PC-9 (cell line): ENCODE data around the gene DSC2. TPM values are rescaled to one million over a fixed set of nuclear protein-coding genes. Genes with fewer than 3 reads are reported as not detected.
"Not testable (repeated sequence)": the region's sequence is repeated elsewhere in the genome, so short reads cannot be mapped to it uniquely, and the experiment has no call there.

Experiments used
- BruUV-seq: library from RNA; stranded (reverse); fragments of 400-500 nt; replicated peaks from 2 replicates; lab custom pipeline; 2021; lab: Mats Ljungman, UMichigan
- CTCF ChIA-PET: fragments of 300-600 bp; sonication (Branson Sonifier 250); formaldehyde crosslinking; loops from one replicate; lab custom pipeline; 2022; ENCODE audit warnings: antibody characterized with exemption; lab: Charles Lee
- POLR2A ChIA-PET: fragments of 300-600 bp; sonication (Branson Sonifier 250); formaldehyde crosslinking; loops from one replicate; lab custom pipeline; 2022; ENCODE audit warnings: antibody characterized with exemption; ENCODE audit not compliant: unreplicated experiment; lab: Charles Lee
- DNase-seq, 2 experiments: peaks; one replicate each; pipeline versions ENCODE4 v3.0.0 to v3.0.0-alpha.2; 2015 to 2022; ENCODE audit warnings: mixed read lengths in 1 of 2
- H2AFZ ChIP-seq: fragments of 200-600 bp; sonication (generic); 2 replicates; pipeline ENCODE4 v1.8.1; 2017; ENCODE audit warnings: antibody characterized with exemption
- H3F3A ChIP-seq: fragments of 200-600 bp; sonication (generic); 2 replicates; pipeline ENCODE4 v1.8.1; 2017; ENCODE audit warnings: antibody characterized with exemption, mild to moderate bottlenecking, low read depth; ENCODE audit not compliant: insufficient read depth
- H3K27ac ChIP-seq: fragments of 200-600 bp; sonication (generic); 2 replicates; pipeline ENCODE4 v1.6.1; 2016; ENCODE audit warnings: mixed run types
- H3K27me3 ChIP-seq: fragments of 200-600 bp; sonication (generic); 2 replicates; pipeline ENCODE4 v1.6.1; 2016; ENCODE audit warnings: low read depth, mixed run types; ENCODE audit not compliant: insufficient read depth
- H3K36me3 ChIP-seq: fragments of 200-600 bp; sonication (generic); 2 replicates; pipeline ENCODE4 v1.6.1; 2016; ENCODE audit warnings: low read depth, mixed run types
- H3K4me1 ChIP-seq: fragments of 200-600 bp; sonication (generic); replicated peaks from 2 replicates; pipeline ENCODE4 v1.6.1; 2016; ENCODE audit warnings: mixed run types; ENCODE audit not compliant: insufficient read depth
- H3K4me2 ChIP-seq: fragments of 200-600 bp; sonication (generic); 2 replicates; pipeline ENCODE4 v1.6.1; 2017; ENCODE audit warnings: mixed run types
- H3K4me3 ChIP-seq: fragments of 200-600 bp; sonication (generic); 2 replicates; pipeline ENCODE4 v1.6.1; 2016; ENCODE audit warnings: mixed run types
- H3K79me2 ChIP-seq: fragments of 200-600 bp; sonication (generic); 2 replicates; pipeline ENCODE4 v1.6.1; 2017; ENCODE audit warnings: low read depth, mixed run types
- H3K9me2 ChIP-seq: fragments of 200-600 bp; sonication (generic); 2 replicates; pipeline ENCODE4 v1.8.1; 2017; ENCODE audit warnings: mild to moderate bottlenecking; ENCODE audit not compliant: insufficient read depth
- H3K9me3 ChIP-seq: fragments of 200-600 bp; sonication (generic); 2 replicates; pipeline ENCODE4 v1.8.1; 2016; ENCODE audit warnings: low read depth; ENCODE audit not compliant: insufficient read depth
- H4K20me1 ChIP-seq: fragments of 200-600 bp; sonication (generic); 2 replicates; pipeline ENCODE4 v1.8.1; 2017; ENCODE audit not compliant: insufficient read depth
- CTCF ChIP-seq: fragments of 200-600 bp; sonication (generic); conservative IDR thresholded peaks from 2 replicates; pipeline ENCODE4 v1.6.1; 2017; ENCODE audit warnings: mixed run types, antibody characterized with exemption, mild to moderate bottlenecking, moderate library complexity
- EZH2 ChIP-seq: fragments of 200-600 bp; sonication (generic); IDR thresholded peaks from 2 replicates; pipeline ENCODE4 v1.8.0; 2017; ENCODE audit warnings: antibody characterized with exemption, low read depth
- intact Hi-C: fragments of 100-400 bp; cut with micrococcal nuclease; formaldehyde crosslinking; loops from one replicate; pipeline ENCODE4 v1.10.0; 2022; ENCODE audit not compliant: unreplicated experiment
- total RNA-seq: library from RNA; stranded (reverse); gene quantifications from 2 replicates; pipeline ENCODE4 v1.2.3, GENCODE V29; 2021

DSC2 gene
- total RNA-seq, 1 experiment from 2014 or later = 16.5 TPM

- H3F3A ChIP-seq = no peaks in the 10 kb centered on the region
- H3K9me2 ChIP-seq = no peaks in the 10 kb centered on the region
- POLR2A ChIA-PET = no interaction called here
- TF ChIP-seq CTCF = no peak
- TF ChIP-seq EZH2 = no peak
- H3K79me2 ChIP-seq = no peaks in the 10 kb centered on the region
- no peak overlapping the region for H3K27ac ChIP-seq
- H3K4me3 ChIP-seq = no peak overlapping the region
- no peak overlapping the region for H3K4me2 ChIP-seq
- BruUV-seq = no TSS peak
- no peaks in the 10 kb centered on the region for H3K36me3 ChIP-seq
- no peak overlapping the region for H2AFZ ChIP-seq
- CTCF ChIA-PET = no interaction called here
- no peaks in the 10 kb centered on the region for H4K20me1 ChIP-seq
- no peaks in the 10 kb centered on the region for H3K4me1 ChIP-seq
- DNase-seq = no peak
- no peaks in the 10 kb centered on the region for H3K9me3 ChIP-seq
- intact Hi-C loops = no loop called here
- no peaks in the 10 kb centered on the region for H3K27me3 ChIP-seq
These were observed 62.8 kb downstream of the DSC2 start for GRCh38 chr18:31039426-31039825.

GRCh38 chr18:31037686-31038085 is 64.5 kb downstream of the DSC2 start:
- H3K9me2 ChIP-seq, POLR2A ChIA-PET, H3K4me1 ChIP-seq, H3K4me2 ChIP-seq, H2AFZ ChIP-seq, intact Hi-C loops, DNase-seq, H3K79me2 ChIP-seq, BruUV-seq, H3K36me3 ChIP-seq, H4K20me1 ChIP-seq, H3K4me3 ChIP-seq, CTCF ChIA-PET, H3K27ac ChIP-seq, H3F3A ChIP-seq, H3K27me3 ChIP-seq, H3K9me3 ChIP-seq: not testable (repeated sequence)

GRCh38 chr18:31034541-31034940 is 67.7 kb downstream of the DSC2 start:
- Histone ChIP-seq H3K27me3 (no peaks in the 10 kb centered on the region), H3K36me3 (no peaks in the 10 kb centered on the region), H2AFZ (0 out of 2 replicates have a peak overlapping the region, but pooled peaks have one; percentile 48), H4K20me1 (no peaks in the 10 kb centered on the region), H3K4me1 (no peaks in the 10 kb centered on the region), H3K4me3 (no peak overlapping the region), H3K79me2 (no peaks in the 10 kb centered on the region), H3K9me3 (no peaks in the 10 kb centered on the region), H3K9me2 (no peaks in the 10 kb centered on the region), H3K27ac (no peak overlapping the region), H3F3A (no peaks in the 10 kb centered on the region), H3K4me2 (no peak overlapping the region)
- BruUV-seq = no TSS peak
- ChIA-PET CTCF (no interaction called here), POLR2A (no interaction called here)
- intact Hi-C loops = no loop called here
- DNase-seq = no peak
- no peak for TF ChIP-seq CTCF
- TF ChIP-seq EZH2 = no peak

- Histone ChIP-seq H3K4me2 (no peak overlapping the region), H3K27me3 (no peaks in the 10 kb centered on the region), H3K4me1 (no peaks in the 10 kb centered on the region), H3K27ac (no peak overlapping the region), H3K79me2 (no peaks in the 10 kb centered on the region), H3K9me2 (no peaks in the 10 kb centered on the region), H3F3A (no peaks in the 10 kb centered on the region), H4K20me1 (no peaks in the 10 kb centered on the region), H3K36me3 (no peaks in the 10 kb centered on the region), H3K9me3 (no peaks in the 10 kb centered on the region), H3K4me3 (no peak overlapping the region), H2AFZ (0 out of 2 replicates have a peak overlapping the region, but pooled peaks have one; percentile 52)
- BruUV-seq = no TSS peak
- ChIA-PET POLR2A (no interaction called here), CTCF (no interaction called here)
- TF ChIP-seq CTCF = no peak
- no peak for TF ChIP-seq EZH2
- intact Hi-C loops = no loop called here
- DNase-seq = no peak
These were observed 71.5 kb downstream of the DSC2 start for GRCh38 chr18:31030574-31031278.
